ENCODE results near the gene ZNF277. TPM values are rescaled to one million over a fixed set of nuclear protein-coding genes. Genes with fewer than 3 reads are reported as not detected.

ZNF277 gene
- total RNA-seq, 1 experiment from 2014 or later = 21.3 TPM

- Histone ChIP-seq H3K27me3 (ENCODE audit: insufficient read depth, low read length) (no peaks in the 10 kb centered on the region), H3K9me3 (ENCODE audit: control insufficient read depth in 1 of 2, insufficient read depth in 1 of 2, low read depth in 1 of 2, low read length in 2 of 2) (no peaks in the 10 kb centered on the region), H3K9ac (ENCODE audit: low read length) (no peak overlapping the region), H3K79me2 (ENCODE audit: insufficient read depth, low read length) (no peaks in the 10 kb centered on the region), H3K4me3 (replicated peaks in 1 of 2; ENCODE audit: low read depth in 1 of 2, low read length in 2 of 2) (no peak overlapping the region), H4K20me1 (ENCODE audit: insufficient read depth) (no peaks in the 10 kb centered on the region), H3K4me2 (ENCODE audit: low read length) (no peak overlapping the region), H3K9me2 (ENCODE audit: insufficient read depth) (no peaks in the 10 kb centered on the region), H3K4me1 (ENCODE audit: control insufficient read depth in 1 of 2, insufficient read depth in 2 of 2, low read length in 2 of 2) (no peaks in the 10 kb centered on the region), H3K27ac (ENCODE audit: low read depth, low read length) (no peak overlapping the region), H2AFZ (ENCODE audit: low read depth, low read length, poor library complexity, severe bottlenecking) (no peak overlapping the region), H3K36me3 (ENCODE audit: control insufficient read depth in 1 of 2, insufficient read depth in 2 of 2, low read length in 2 of 2) (no peaks in the 10 kb centered on the region)
- ChIA-PET POLR2A (no interaction called here), RAD21 (ENCODE audit: low non-redundant PET in 1 of 2, low total read pairs in 2 of 2, uncharacterized antibody in 2 of 2, unreplicated experiment in 2 of 2) (no interaction called here), CTCF (no interaction called here)
- TF ChIP-seq JUND (IDR thresholded peaks at IDR 0.05) (no peak), MAX (IDR thresholded peaks at IDR 0.05) (no peak), CEBPB (IDR thresholded peaks at IDR 0.05; ENCODE audit: low read depth) (no peak), CTCF (IDR thresholded peaks at IDR 0.05 in 2 of 3, conservative IDR thresholded peaks at IDR 0.05 in 1 of 3; ENCODE audit: borderline replicate concordance in 1 of 3, insufficient read depth in 1 of 3, low read depth in 2 of 3, low read length in 2 of 3) (no peak), SP1 (IDR thresholded peaks at IDR 0.05; ENCODE audit: low read depth) (no peak), ELF1 (IDR thresholded peaks at IDR 0.05; ENCODE audit: borderline replicate concordance, low read depth) (no peak), ATF3 (IDR thresholded peaks at IDR 0.05) (no peak), TCF7L2 (IDR thresholded peaks at IDR 0.05; ENCODE audit: borderline replicate concordance, extremely low read depth, insufficient read depth, insufficient read length) (no peak), FOSL1 (IDR thresholded peaks at IDR 0.05; ENCODE audit: low read depth) (no peak), ZFX (IDR thresholded peaks at IDR 0.05) (no peak), SRF (IDR thresholded peaks at IDR 0.05; ENCODE audit: low read depth) (no peak), SIN3A (IDR thresholded peaks at IDR 0.05; ENCODE audit: low read depth) (no peak), POLR2AphosphoS5 (IDR thresholded peaks at IDR 0.05; ENCODE audit: low read depth, low read length) (no peak), POLR2A (IDR thresholded peaks at IDR 0.05; ENCODE audit: borderline replicate concordance, extremely low read depth, insufficient read depth, insufficient read length) (no peak), EZH2phosphoT487 (IDR thresholded peaks at IDR 0.05; ENCODE audit: borderline replicate concordance) (no peak), ZNF274 (IDR thresholded peaks at IDR 0.05; ENCODE audit: low read depth, low read length) (no peak)
- intact Hi-C loops (cut with micrococcal nuclease) = no loop called here
- no peak for ATAC-seq
- DNase-seq (ENCODE audit: low read depth, low spot score) = no peak
- no TSS peak for BruUV-seq (replicated peaks)
Observed at GRCh38 chr7:112266595-112267270, 60.2 kb downstream of the ZNF277 start.

All from HCT116 (cell line).